ENCODE data around the gene SVBP. TPM values are rescaled to one million over a fixed set of nuclear protein-coding genes. Genes with fewer than 3 reads are reported as not detected.

The SVBP gene
- total RNA-seq, 1 donor = 17.3 TPM

DNA sequence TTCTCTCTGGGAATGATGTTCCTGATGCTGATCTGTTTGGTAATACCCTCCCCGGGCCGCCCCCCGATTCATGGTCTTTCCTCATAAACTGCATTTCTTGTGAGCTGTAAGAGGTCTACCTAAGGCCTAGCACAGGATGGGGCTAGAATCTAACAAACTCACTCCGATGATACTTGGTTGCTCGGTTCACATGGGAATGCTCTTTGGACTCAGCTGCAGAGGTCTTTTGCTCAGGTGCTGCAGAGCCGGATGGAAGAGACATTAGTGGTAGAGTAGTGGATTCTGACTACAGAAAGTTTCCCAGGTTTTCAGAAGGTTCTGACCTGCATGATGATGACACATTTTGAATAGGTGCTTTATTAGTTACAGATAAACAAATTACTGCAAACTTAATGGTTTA, 40.7 kb downstream of the SVBP start:
- H3K4me3 ChIP-seq (ENCODE audit: low read depth, low read length) = no peak overlapping the region
- no peak for TF ChIP-seq CTCF (IDR thresholded peaks at IDR 0.05; ENCODE audit: insufficient read depth, low read depth, low read length)
- DNase-seq (ENCODE audit: low read depth) = no peak

GRCh38 chr1:42774928-42775526, 42.2 kb downstream of the SVBP start:
- no peak for TF ChIP-seq CTCF (IDR thresholded peaks at IDR 0.05; ENCODE audit: insufficient read depth, low read depth, low read length)

DNA sequence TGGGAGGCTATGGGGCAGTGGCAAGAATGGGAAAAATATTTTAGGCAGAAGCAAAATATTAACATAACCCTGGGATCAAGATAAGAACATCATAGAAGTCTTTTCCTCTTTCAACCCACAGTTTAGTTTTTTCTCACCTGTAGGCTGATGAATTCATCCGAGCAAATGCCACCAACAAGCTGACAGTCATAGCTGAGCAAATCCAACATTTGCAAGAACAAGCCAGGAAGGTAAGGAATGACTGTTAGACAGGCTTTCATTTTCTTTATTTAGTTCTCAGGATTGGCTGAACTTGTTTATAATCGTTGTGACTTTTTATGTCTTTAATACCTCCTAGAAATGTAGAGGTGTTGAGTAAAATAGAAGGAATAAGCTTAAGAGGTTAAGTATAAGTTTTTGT, 43.8 kb downstream of the SVBP start:
- no peak for DNase-seq (ENCODE audit: low read depth)
- no peak overlapping the region for H3K4me3 ChIP-seq (ENCODE audit: low read depth, low read length)
- TF ChIP-seq CTCF (IDR thresholded peaks at IDR 0.05; ENCODE audit: insufficient read depth, low read depth, low read length) = no peak

More at GRCh38 chr1:42774928-42775526, 42.2 kb downstream of the SVBP start:
- no peak overlapping the region for H3K4me3 ChIP-seq (ENCODE audit: low read depth, low read length)
- DNase-seq (ENCODE audit: low read depth) = no peak

DNA sequence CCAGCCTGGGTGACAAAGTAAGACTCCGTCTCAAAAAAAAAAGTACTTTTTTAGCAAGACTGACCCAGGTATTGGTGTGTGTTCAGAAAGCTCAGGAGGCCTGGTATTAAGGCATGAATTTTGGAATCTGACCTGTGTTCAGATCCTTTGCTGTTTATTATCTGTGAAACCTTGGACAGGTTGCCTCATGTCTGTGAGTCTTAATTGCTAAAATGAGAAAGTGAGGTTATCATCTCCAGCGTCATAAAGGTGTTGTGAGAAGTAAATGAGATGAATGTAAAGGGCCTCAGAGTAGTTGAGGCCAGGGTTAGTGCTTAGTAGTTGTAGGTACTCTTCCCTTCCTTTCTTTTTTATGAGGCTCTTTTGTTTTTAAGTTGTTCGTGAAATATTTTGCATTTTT, 47.4 kb downstream of the SVBP start:
- DNase-seq (ENCODE audit: low read depth) = no peak
- no peak for TF ChIP-seq CTCF (IDR thresholded peaks at IDR 0.05; ENCODE audit: insufficient read depth, low read depth, low read length)

GRCh38 chr1:42768172-42768571, 49.0 kb downstream of the SVBP start:
- DNase-seq (ENCODE audit: low read depth) = no peak
- TF ChIP-seq CTCF (IDR thresholded peaks at IDR 0.05; ENCODE audit: insufficient read depth, low read depth, low read length) = no peak
- peak overlapping the region; percentile 100 for H3K4me3 ChIP-seq (ENCODE audit: low read depth, low read length)

More for the DNA sequence above, 47.4 kb downstream of the SVBP start:
- no peak overlapping the region for H3K4me3 ChIP-seq (ENCODE audit: low read depth, low read length)

- DNase-seq (ENCODE audit: low read depth) = no peak
- no peak for TF ChIP-seq CTCF (IDR thresholded peaks at IDR 0.05; ENCODE audit: insufficient read depth, low read depth, low read length)
- H3K4me3 ChIP-seq (ENCODE audit: low read depth, low read length) = peak overlapping the region; percentile 100
Observed at GRCh38 chr1:42767510-42768000, 49.6 kb downstream of the SVBP start.

Data from fibroblast of villous mesenchyme (primary cell).